Measurements from ENCODE around the gene ZNF784.
A peak's percentile ranks its signal among the peaks of the same experiment; 100 is the strongest.

ZNF784 gene, protein sequence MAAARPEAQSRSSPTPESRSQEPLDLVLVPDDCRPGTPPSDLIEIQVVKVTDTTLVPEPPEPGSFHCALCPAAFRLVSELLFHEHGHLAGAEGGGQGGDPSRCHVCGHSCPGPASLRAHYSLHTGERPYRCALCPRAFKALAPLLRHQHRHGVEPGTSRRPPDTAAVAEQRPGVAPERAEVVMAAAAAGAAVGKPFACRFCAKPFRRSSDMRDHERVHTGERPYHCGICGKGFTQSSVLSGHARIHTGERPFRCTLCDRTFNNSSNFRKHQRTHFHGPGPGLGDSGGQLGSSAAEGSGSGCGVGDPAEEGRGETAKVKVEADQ

GRCh38 chr19:55624109-55625003 is at the start of gene ZNF784:
ZNF784 (minus strand) TSS chr19:55624566; CDS start chr19:55624561, 5 bp downstream.
- peak in 57 of 58 donors; percentile 57 to 97 (median 90) for DNase-seq

- DNase-seq: no peak
These were observed 49.5 kb upstream of the ZNF784 start for GRCh38 chr19:55673889-55674288.

GRCh38 chr19:55673465-55673864 is 49.1 kb upstream of the ZNF784 start:
- no peak for DNase-seq

- DNase-seq: no peak
These were observed 48.1 kb upstream of the ZNF784 start for GRCh38 chr19:55672418-55672817.

- DNase-seq: no peak
These were observed 46.6 kb upstream of the ZNF784 start for GRCh38 chr19:55671054-55671378.

GRCh38 chr19:55670280-55671053 is 46.1 kb upstream of the ZNF784 start:
- peak in 22 of 58 donors; percentile 2 to 43 (median 15) for DNase-seq

DNA sequence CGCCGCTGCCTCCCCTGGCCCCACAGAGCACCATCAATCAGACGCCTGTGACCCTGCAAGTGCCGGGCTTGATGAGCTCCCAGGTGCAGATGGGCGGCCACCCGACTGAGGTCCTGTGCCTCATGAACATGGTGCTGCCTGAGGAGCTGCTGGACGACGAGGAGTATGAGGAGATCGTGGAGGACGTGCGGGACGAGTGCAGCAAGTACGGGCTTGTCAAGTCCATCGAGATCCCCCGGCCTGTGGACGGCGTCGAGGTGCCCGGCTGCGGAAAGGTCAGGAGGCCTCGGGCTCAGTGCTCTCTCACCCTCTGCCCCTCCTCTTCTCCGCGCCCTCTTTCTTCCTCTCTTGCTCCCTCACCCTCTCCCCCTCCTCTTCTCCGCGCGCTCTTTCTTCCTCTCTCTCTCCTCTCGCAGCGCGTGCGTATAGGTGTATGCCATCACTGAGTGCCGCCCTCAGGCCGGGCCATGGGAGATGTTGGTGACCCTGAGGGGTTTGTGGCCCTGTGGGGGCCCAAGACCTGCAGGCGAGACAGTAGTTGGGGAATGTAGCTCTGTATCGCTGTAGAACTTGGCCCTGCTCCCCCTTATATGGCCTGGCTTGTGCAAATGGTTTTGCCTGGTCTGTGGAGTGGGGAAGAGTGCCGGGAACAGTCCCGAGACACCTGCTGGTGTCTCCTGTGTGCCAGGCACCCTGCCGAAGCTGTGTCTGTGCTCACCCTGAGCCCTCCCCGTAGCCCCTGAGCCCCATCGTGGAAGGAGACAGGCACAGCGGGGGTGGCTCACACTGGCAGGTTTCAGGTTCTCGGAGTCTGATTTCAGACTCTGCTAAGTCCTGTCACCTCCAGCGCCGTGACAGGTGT is 45.3 kb upstream of the ZNF784 start:
- DNase-seq: peak in 1 of 58 donors; percentile 43

DNA sequence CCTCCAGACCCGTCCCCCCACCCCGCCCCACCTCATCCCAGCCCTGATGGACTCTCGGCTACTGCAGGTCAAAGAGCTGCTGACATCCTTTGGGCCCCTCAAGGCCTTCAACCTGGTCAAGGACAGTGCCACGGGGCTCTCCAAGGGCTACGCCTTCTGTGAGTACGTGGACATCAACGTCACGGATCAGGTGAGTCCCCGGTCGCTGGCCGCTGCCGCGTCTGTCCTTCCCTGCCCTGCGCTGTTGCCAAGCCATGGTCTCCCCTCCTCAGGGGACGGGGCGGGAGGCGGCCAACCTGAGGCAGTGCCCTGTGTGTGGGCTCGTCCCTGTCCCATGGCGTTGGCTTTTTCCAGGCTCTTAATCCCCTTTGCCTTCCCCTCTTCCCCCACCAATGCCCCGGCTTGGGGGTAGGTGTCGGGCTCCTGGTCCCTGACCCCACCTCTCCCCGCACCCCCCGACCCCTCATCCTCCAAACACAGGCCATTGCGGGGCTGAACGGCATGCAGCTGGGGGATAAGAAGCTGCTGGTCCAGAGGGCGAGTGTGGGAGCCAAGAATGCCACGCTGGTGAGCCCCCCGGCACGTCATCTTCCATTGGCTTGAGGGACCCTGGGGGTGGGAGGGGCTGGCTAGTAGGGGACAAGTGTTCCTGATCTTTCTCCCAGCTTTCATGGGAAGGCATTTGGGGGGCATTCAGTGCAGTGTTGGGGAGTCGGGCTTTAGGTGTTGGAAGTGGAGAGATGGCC is 44.4 kb upstream of the ZNF784 start:
- no peak for DNase-seq

- DNase-seq: peak in 1 of 58 donors; percentile 30
These were observed 43.6 kb upstream of the ZNF784 start for GRCh38 chr19:55667958-55668357.

DNA sequence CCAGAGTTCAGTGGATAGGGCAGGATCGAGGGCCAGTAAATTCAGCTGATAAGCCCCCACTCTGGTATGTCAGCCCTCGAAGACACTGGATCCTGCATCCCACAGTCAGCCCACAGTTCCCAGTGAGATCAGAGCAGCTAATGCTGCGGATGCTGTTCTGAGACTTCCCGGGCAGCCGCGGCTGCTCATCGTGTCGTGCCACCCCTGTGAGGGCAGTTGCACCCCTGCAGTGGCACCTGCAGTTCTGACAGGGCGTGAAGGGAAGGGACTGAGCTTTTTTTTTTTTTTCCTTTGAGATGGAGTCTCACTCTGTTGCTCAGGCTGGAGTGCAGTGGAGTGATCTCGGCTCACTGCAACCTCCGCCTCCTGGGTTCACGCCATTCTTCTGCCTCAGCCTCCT is 43.1 kb upstream of the ZNF784 start:
- DNase-seq: no peak

GRCh38 chr19:55667006-55667381 is 42.6 kb upstream of the ZNF784 start:
- DNase-seq: no peak

- DNase-seq: no peak
These were observed 42.1 kb upstream of the ZNF784 start for GRCh38 chr19:55666343-55667005.

DNA sequence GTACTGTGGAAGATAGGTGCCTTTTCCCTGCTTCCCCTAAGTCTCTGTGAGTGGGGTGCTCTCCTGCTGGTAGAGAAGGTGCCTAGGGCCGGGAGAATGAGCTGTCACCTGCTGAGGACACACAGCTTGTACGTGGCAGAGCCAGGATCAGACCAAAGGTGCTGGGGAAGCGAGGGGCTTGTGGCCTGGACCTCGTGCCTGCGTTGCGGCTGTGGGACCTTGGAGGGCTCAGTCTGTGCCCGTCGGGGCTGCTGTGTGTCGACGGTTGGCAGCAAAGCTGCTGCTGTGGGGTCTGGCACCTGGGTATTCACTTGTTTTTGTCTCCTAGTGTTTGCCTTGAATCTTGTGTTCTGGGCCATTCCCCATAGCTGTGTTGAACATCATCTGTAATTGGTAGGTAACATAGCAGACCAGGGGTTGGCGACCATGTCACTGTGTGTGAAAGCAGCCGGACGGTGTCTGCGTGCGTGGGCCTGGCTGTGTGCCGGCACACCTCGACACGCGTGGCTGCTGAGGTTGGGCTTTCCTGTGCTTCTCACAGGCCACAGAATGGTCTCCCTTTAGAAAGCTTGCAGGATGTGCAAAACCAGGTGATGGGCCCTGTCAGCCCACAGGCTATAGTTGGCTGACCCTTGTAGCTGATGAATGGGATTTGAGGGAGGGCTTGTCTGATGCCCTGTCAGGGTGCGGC is 39.6 kb upstream of the ZNF784 start:
- DNase-seq: no peak

DNA sequence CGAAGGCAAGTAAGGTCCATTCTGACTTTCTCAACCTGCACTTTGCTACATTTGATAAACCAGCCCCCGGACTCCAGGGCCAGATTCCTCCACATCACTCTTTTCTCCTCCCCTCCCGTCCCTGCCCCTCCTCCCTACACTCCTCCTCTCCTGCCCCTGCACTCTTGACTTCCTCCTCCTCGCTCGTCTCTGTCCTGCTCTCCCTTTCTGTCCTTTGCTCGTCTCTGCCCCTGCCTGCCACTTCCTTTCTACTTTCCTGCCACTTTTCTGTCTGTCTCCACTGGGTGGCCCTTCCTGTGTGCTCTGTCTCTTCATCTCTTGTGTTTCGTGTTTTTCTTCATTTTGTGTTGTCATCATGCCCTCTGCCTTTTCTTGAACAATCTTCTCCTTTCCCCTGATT is 37.5 kb upstream of the ZNF784 start:
- DNase-seq: no peak

GRCh38 chr19:55660991-55661390 is 36.6 kb upstream of the ZNF784 start:
- no peak for DNase-seq

DNA sequence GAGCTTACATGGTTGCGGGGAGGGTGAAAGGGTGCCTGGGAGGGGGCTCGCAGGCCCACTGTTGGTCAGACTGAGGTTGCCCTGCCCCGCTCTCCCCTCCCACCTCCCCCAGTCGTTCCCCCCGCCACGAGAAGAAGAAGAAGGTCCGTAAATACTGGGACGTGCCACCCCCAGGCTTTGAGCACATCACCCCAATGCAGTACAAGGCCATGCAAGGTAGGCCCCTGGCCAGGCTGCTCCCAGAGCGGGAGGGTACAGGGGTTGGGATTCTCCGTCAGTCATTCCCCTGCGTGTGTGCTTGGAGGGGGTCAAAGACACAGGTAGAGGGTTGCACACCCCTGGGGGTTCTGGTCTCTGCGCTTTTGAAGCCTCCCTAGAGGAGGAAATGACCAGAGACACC is 36.0 kb upstream of the ZNF784 start:
- no peak for DNase-seq

DNA sequence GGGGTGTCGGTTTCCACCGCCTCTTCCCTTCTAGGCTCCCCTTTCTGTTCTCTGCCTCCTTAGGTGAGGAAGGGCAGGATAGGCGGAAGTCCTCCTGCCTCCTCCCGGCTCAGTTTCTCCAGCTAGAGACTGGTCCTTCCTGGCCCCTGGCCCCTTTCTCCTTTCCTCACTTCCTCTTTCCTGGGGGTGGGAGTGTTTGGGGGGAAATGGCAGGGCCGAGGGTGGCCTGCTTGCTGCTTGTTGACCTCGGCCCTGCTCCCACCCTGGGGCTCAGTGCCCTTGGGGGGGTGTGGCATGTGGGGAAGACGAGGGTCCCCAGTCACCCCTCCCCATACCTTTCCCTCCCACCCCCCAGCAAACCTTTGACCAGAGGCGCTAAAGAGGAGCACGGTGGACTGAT is 35.5 kb upstream of the ZNF784 start:
- DNase-seq: no peak

GRCh38 chr19:55658846-55659459 is 34.6 kb upstream of the ZNF784 start:
- no peak for DNase-seq

Data from anterior cingulate cortex (tissue), 58 donors.